ENCODE results near the gene ITPK1. TPM values are rescaled to one million over a fixed set of nuclear protein-coding genes. Genes with fewer than 3 reads are reported as not detected.

The ITPK1 gene
- total RNA-seq, 4 donors from 2014 or later = 37.5 to 47.5 (median 41.4) TPM

DNA sequence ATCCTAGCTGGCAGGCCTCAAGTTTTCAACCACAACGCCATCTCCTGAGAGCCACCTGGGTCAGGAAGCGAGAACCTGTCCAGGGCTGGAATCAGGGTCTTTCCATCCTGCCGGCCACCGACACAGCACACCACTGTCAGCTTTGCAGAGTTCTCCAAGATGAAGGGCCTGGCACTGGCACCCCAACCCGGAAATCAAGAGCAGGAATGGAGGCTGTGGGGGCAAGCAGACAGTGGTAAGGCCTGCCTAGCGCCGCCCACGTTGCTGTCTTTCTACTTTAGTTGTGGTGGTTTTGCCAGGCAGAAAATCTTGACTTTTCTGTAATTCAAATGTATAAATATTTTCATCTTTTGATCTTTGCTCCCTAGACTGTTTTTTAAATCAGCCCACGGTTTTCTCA is 90.7 kb downstream of the ITPK1 start:
- TF ChIP-seq, protein P1, sequence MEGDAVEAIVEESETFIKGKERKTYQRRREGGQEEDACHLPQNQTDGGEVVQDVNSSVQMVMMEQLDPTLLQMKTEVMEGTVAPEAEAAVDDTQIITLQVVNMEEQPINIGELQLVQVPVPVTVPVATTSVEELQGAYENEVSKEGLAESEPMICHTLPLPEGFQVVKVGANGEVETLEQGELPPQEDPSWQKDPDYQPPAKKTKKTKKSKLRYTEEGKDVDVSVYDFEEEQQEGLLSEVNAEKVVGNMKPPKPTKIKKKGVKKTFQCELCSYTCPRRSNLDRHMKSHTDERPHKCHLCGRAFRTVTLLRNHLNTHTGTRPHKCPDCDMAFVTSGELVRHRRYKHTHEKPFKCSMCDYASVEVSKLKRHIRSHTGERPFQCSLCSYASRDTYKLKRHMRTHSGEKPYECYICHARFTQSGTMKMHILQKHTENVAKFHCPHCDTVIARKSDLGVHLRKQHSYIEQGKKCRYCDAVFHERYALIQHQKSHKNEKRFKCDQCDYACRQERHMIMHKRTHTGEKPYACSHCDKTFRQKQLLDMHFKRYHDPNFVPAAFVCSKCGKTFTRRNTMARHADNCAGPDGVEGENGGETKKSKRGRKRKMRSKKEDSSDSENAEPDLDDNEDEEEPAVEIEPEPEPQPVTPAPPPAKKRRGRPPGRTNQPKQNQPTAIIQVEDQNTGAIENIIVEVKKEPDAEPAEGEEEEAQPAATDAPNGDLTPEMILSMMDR (IDR thresholded peaks at IDR 0.05) = no peak
- TF ChIP-seq POLR2A (IDR thresholded peaks at IDR 0.05) = no peak
- DNase-seq (ENCODE audit: low spot score in 2 of 2) = no peak
- H3K4me3 ChIP-seq (ENCODE audit: low read depth, poor library complexity, severe bottlenecking) = no peak overlapping the region
- intact Hi-C loops (cut with DNase I; ENCODE audit: low total_unique reads) = no loop called here
- WGBS, 2 donors = 77 to 90% methylated on average over 9 of the region's 9 CpGs

DNA sequence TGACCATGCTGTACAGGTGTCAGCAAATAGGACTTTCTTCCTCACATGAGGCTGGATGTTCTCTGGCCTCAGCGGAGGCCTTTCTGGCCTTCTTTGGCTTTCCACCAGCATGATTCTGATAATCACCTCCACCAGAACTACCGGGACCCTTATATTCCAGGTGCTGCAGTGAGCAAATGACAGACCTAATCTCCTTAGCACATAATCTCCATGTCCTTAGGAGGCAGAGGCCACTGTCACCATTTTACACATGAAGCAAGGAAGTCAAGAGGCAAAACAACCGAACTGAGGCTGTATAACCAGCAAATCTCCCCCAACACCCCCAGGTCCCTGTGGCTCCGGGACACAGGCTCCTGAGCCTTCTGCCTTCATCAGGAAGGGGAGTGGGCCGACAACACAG is 91.2 kb downstream of the ITPK1 start:
- TF ChIP-seq, protein P1 (IDR thresholded peaks at IDR 0.05) = no peak
- no peak for TF ChIP-seq POLR2A (IDR thresholded peaks at IDR 0.05)
- DNase-seq (ENCODE audit: low spot score in 2 of 2) = no peak
- intact Hi-C loops (cut with DNase I; ENCODE audit: low total_unique reads) = no loop called here
- WGBS, 2 donors = 97 to 98% methylated on average over 5 of the region's 5 CpGs
- H3K4me3 ChIP-seq (ENCODE audit: low read depth, poor library complexity, severe bottlenecking) = no peak overlapping the region

DNA sequence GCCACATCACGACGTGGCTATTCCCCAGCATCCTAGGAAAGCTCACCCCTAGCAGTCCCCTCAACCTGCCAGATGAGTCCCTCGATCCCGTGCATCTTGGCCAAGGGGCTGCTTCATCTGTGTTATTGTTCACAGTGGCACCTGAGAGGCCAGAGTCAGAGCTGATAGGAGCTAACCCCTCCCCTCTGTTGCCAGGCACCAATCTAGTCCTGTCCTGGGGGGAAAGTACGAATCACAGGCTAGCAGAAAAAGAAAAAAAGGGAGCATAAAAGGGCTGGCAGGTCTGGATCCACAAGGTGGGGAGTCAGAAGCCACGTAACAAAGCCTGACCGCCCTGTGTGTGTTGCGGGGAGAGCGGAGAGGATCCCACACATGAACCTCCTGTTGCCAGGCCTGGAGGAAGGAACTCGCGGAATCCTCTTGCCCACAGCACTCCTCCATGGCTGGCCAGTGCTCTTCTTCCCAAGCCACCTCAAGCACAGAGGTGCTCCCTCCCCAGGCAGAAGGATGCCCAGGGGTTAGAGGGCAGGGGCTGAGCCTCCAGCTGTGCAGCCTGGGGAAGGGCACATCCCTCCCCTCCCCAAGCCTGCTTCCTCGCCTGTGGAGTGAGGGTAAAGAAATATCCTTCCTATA is 91.8 kb downstream of the ITPK1 start:
- DNase-seq (ENCODE audit: low spot score in 2 of 2) = no peak
- no peak for TF ChIP-seq POLR2A (IDR thresholded peaks at IDR 0.05)
- TF ChIP-seq, protein P1 (IDR thresholded peaks at IDR 0.05) = no peak
- 82 to 84% methylated on average over 12 of the region's 12 CpGs for WGBS, 2 donors
- intact Hi-C loops (cut with DNase I; ENCODE audit: low total_unique reads) = no loop called here
- H3K4me3 ChIP-seq (ENCODE audit: low read depth, poor library complexity, severe bottlenecking) = no peak overlapping the region

DNA sequence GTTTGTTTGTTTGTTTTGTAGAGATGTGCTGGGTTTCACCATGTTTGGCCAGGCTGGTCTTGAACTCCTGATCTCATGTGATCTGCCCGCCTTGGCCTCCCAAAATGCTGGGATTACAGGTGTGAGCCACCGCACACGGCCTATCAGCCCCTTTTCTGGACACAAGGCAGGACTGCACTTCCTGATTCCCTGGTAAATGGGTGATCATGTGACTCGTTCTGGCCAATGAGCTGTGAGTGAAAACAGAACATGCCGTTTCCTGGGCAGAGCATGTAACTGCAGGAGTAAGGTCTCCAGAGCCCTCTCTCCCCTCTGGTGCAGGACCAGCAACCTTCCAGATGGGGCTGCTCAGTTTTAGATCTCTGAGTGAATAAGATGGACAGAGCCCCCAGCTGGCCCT is 92.7 kb downstream of the ITPK1 start:
- H3K4me3 ChIP-seq (ENCODE audit: low read depth, poor library complexity, severe bottlenecking) = no peak overlapping the region
- WGBS, 2 donors = 92 to 96% methylated on average over 5 of the region's 5 CpGs
- no peak for DNase-seq (ENCODE audit: low spot score in 2 of 2)
- TF ChIP-seq, protein P1 (IDR thresholded peaks at IDR 0.05) = no peak
- intact Hi-C loops (cut with DNase I; ENCODE audit: low total_unique reads) = no loop called here

DNA sequence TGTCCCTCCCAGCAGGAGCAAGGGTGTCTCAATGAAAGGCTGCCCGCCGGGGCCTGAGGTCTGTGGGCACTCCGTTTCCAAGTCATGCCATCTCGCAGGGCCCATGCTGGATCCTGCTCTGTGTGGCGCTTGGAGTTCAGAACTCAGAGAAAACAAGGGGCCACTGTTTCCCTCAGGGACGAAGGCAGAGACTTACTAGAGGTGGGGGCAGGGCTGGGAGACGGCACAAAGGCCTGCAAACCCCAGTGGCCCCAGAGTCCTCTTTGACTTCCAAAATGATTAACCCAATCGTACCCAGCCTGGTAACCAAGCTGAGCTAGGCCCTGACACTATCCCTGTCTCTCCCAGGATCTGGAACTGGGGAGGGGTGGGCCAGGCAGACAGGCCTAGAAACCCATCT is 95.8 kb downstream of the ITPK1 start:
- intact Hi-C loops (cut with DNase I; ENCODE audit: low total_unique reads) = no loop called here
- DNase-seq (ENCODE audit: low spot score in 2 of 2) = no peak
- 73 to 89% methylated on average over 8 of the region's 8 CpGs for WGBS, 2 donors
- H3K4me3 ChIP-seq (ENCODE audit: low read depth, poor library complexity, severe bottlenecking) = no peak overlapping the region
- no peak for TF ChIP-seq POLR2A (IDR thresholded peaks at IDR 0.05)
- TF ChIP-seq, protein P1 (IDR thresholded peaks at IDR 0.05) = no peak

DNA sequence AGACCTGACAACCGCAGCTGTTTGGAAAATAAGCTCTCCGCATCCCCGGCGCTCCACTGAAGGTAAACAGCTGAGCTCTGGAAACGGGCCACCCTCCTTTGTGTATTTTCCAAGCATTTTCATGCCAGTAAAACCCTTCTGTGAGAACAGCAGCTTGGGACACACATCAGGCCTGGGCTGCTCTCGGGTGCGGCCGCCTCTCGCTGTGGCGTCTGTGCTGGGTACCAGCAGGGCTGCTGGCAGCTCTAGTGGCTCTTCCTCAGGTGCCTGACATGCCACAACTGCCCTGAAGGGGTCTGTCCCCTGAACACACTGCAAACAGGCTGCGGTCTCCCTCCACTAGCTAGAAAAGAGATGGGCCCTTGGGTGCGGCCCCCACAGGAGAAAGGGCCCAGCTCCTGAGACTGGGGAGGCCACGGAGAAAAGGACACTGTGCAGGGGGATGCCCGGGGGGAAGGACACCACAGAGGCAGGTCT is 96.3 kb downstream of the ITPK1 start:
- intact Hi-C loops (cut with DNase I; ENCODE audit: low total_unique reads) = no loop called here
- no peak for TF ChIP-seq POLR2A (IDR thresholded peaks at IDR 0.05)
- TF ChIP-seq, protein P1 (IDR thresholded peaks at IDR 0.05) = no peak
- H3K4me3 ChIP-seq (ENCODE audit: low read depth, poor library complexity, severe bottlenecking) = no peak overlapping the region
- WGBS, 2 donors = 72 to 80% methylated on average over 14 of the region's 14 CpGs
- no peak for DNase-seq (ENCODE audit: low spot score in 2 of 2)
